K562 (cell line): ENCODE data around the gene FCGBP. TPM values are rescaled to one million over a fixed set of nuclear protein-coding genes. Genes with fewer than 3 reads are reported as not detected.

Experiments
- ATAC-seq: fragments of 200-7000 bp; cut with Tn5 transposase; 3 replicates; pipeline ENCODE4 v1.9.1; 2020; ENCODE audit warnings: moderate library complexity
- BruUV-seq: library from RNA; stranded (reverse); fragments of 400-500 nt; replicated peaks from 2 replicates; lab custom pipeline; 2021; lab: Mats Ljungman, UMichigan
- CTCF ChIA-PET: fragments of 300-600 bp; formaldehyde crosslinking; extraction: SDS; loops from one replicate; lab custom pipeline; 2021; ENCODE audit warnings: low intra/inter-chr PET ratio; lab: Yijun Ruan, JAX
- POLR2A ChIA-PET: fragments of 300-600, 350-650 bp; sonication (Branson Sonifier 250); formaldehyde crosslinking; extraction: SDS; loops from one replicate; lab custom pipeline; 2021; ENCODE audit warnings: antibody characterized with exemption, inconsistent platforms; lab: Yijun Ruan, JAX
- DNase-seq, 4 experiments: peaks; one replicate each; pipeline versions ENCODE4 v3.0.0 to v3.0.0-alpha.2; 2011 to 2018; ENCODE audit warnings: low spot score in 3 of 4, mixed read lengths in 3 of 4; ENCODE audit errors: extremely low read depth in 1 of 4
- FAIRE-seq: peaks from 2 replicates; lab custom pipeline; 2011; peaks lifted over from hg19 to GRCh38; lab: Jason Lieb, UNC
- H2AFZ ChIP-seq: 2 replicates; pipeline ENCODE4 v1.6.0; 2011; ENCODE audit warnings: low read depth, low read length, control low read depth, inconsistent platforms
- H3K27ac ChIP-seq: fragments of 200-600 bp; 3 replicates; pipeline ENCODE4 v1.8.0; 2011; ENCODE audit warnings: low read depth, mild to moderate bottlenecking, control low read depth, inconsistent platforms, low read length, moderate library complexity, mixed read lengths; ENCODE audit errors: extremely low read depth
- H3K27me3 ChIP-seq, 2 experiments: fragments of 300-600 bp in 1 of 2; 2 replicates in 1 of 2; 3 replicates in 1 of 2; pipeline versions ENCODE4 v1.6.0 to v1.8.0; 2011; ENCODE audit warnings: inconsistent platforms in 2 of 2, low read length in 2 of 2, mild to moderate bottlenecking in 1 of 2, mixed read lengths in 1 of 2, moderate library complexity in 1 of 2; ENCODE audit not compliant: control insufficient read depth in 2 of 2, insufficient read depth in 2 of 2
- H3K36me3 ChIP-seq: fragments of 300-600 bp; 3 replicates; pipeline ENCODE4 v1.8.0; 2011; ENCODE audit warnings: mild to moderate bottlenecking, low read length, inconsistent platforms; ENCODE audit not compliant: control insufficient read depth, insufficient read depth
- H3K4me1 ChIP-seq, 2 experiments: fragments of 200-600 bp in 1 of 2; replicated peaks in 1 of 2; 2 replicates in 1 of 2; 3 replicates in 1 of 2; pipeline versions ENCODE4 v1.5.1 to v1.8.0; 2011; ENCODE audit warnings: inconsistent platforms in 2 of 2, low read length in 2 of 2, mild to moderate bottlenecking in 1 of 2, mixed read lengths in 1 of 2, moderate library complexity in 1 of 2; ENCODE audit not compliant: control insufficient read depth in 2 of 2, insufficient read depth in 2 of 2
- H3K4me2 ChIP-seq: 2 replicates; pipeline ENCODE4 v1.6.1; 2011; ENCODE audit warnings: low read length, control low read depth, inconsistent platforms, mixed read lengths; ENCODE audit not compliant: insufficient read depth
- H3K4me3 ChIP-seq: fragments of 200-600 bp; sonication (generic), shearing (Covaris generic); 2 replicates; pipeline ENCODE4 v1.5.1; 2016; ENCODE audit warnings: control low read depth, inconsistent platforms
- H3K79me2 ChIP-seq: fragments of 200-600 bp; 3 replicates; pipeline ENCODE4 v1.8.0; 2011; ENCODE audit warnings: low read length, inconsistent platforms; ENCODE audit not compliant: control insufficient read depth, insufficient read depth
- H3K9ac ChIP-seq, 2 experiments: 2 replicates each; pipeline versions ENCODE4 v1.6.0 to v1.6.1; 2011; ENCODE audit warnings: low read depth in 2 of 2, low read length in 2 of 2, control low read depth in 1 of 2, inconsistent platforms in 1 of 2, mild to moderate bottlenecking in 1 of 2, mixed read lengths in 1 of 2; ENCODE audit not compliant: insufficient read depth in 1 of 2
- H3K9me1 ChIP-seq: one replicate; pipeline ENCODE4 v1.6.0; 2011; ENCODE audit warnings: inconsistent platforms, mild to moderate bottlenecking, low read length, moderate library complexity; ENCODE audit not compliant: control insufficient read depth, insufficient read depth
- H3K9me3 ChIP-seq: replicated peaks from 2 replicates; pipeline ENCODE4 v1.5.1; 2011; ENCODE audit warnings: low read depth, low read length, inconsistent platforms; ENCODE audit not compliant: control insufficient read depth, insufficient read depth
- H4K20me1 ChIP-seq: replicated peaks from 2 replicates; pipeline ENCODE4 v1.6.1; 2011; ENCODE audit warnings: low read length, inconsistent platforms, mixed read lengths; ENCODE audit not compliant: control insufficient read depth, insufficient read depth
- CREM ChIP-seq: IDR thresholded peaks from 2 replicates; pipeline ENCODE4 v1.6.1; 2014; ENCODE audit warnings: antibody characterized with exemption, low read depth
- DACH1 ChIP-seq: fragments of 450-650 bp; IDR thresholded peaks from 2 replicates; pipeline ENCODE4 v1.6.1; 2018; ENCODE audit not compliant: partially characterized antibody
- FOSL1 ChIP-seq: fragments of 200-800 bp; sonication (Bioruptor generic); conservative IDR thresholded peaks from 2 replicates; pipeline ENCODE4 v1.6.1; 2016; ENCODE audit warnings: missing genetic modification characterization, missing compliant biosample characterization
- GTF2E2 ChIP-seq: fragments of 200-800 bp; sonication (Bioruptor generic); IDR thresholded peaks from 2 replicates; pipeline ENCODE4 v1.6.1; 2016; ENCODE audit warnings: missing genetic modification characterization, missing compliant biosample characterization
- HDAC8 ChIP-seq: fragments of 450-650 bp; IDR thresholded peaks from 2 replicates; pipeline ENCODE4 v1.6.1; 2016; ENCODE audit warnings: mild to moderate bottlenecking, missing genetic modification characterization, moderate library complexity, missing compliant biosample characterization
- HMGN3 ChIP-seq: IDR thresholded peaks from 2 replicates; pipeline ENCODE4 v1.6.1; 2011; ENCODE audit warnings: borderline replicate concordance, low read depth, mild to moderate bottlenecking, mixed read lengths, low read length; ENCODE audit not compliant: insufficient read length; ENCODE audit errors: extremely low read depth
- KDM1A ChIP-seq, 2 experiments: fragments of 450-650 bp; IDR thresholded peaks; 2 replicates each; pipeline ENCODE4 v1.6.1; 2016; ENCODE audit warnings: mild to moderate bottlenecking in 2 of 2
- MAFK ChIP-seq: IDR thresholded peaks from 2 replicates; pipeline ENCODE4 v1.6.1; 2011; ENCODE audit warnings: low read length, improper control_type of control experiment
- NR4A1 ChIP-seq, 2 experiments: fragments of 250-450 bp in 1 of 2; fragments of 450-650 bp in 1 of 2; sonication (Bioruptor Pico) in 1 of 2; IDR thresholded peaks; 2 replicates each; pipeline versions ENCODE4 v1.4.0 to v1.6.1; 2016 to 2020; ENCODE audit warnings: mild to moderate bottlenecking in 2 of 2, missing compliant biosample characterization in 1 of 2, missing genetic modification characterization in 1 of 2, moderate library complexity in 1 of 2
- POLR2H ChIP-seq: IDR thresholded peaks from 2 replicates; pipeline ENCODE4 v1.6.1; 2016; ENCODE audit warnings: missing genetic modification characterization, low read depth, mild to moderate bottlenecking, control low read depth, missing compliant biosample characterization, moderate library complexity
- SIRT6 ChIP-seq: IDR thresholded peaks from one replicate; pipeline ENCODE4 v1.6.1; 2012; ENCODE audit warnings: low read depth, mild to moderate bottlenecking, control low read depth, inconsistent platforms, low read length, moderate library complexity
- SRSF7 ChIP-seq: fragments of 200-400 bp; formaldehyde crosslinking; optimal IDR thresholded peaks from 2 replicates; pipeline ENCODE3; 2017; ENCODE audit warnings: mild to moderate bottlenecking, low read depth, low read length
- ZC3H4 ChIP-seq: sonication (generic); formaldehyde crosslinking; IDR thresholded peaks from 2 replicates; pipeline ENCODE4 v1.9.0; 2021; ENCODE audit warnings: missing genetic modification reagents, borderline replicate concordance
- ZKSCAN1 ChIP-seq: fragments of 150-350 bp; IDR thresholded peaks from 2 replicates; pipeline ENCODE4 v1.6.1; 2016; ENCODE audit warnings: low read depth, low read length
- ZNF316 ChIP-seq: fragments of 450-650 bp; IDR thresholded peaks from 2 replicates; pipeline ENCODE4 v1.6.1; 2016
- ZNF584 ChIP-seq: fragments of 200-800 bp; sonication (Bioruptor generic); IDR thresholded peaks from 2 replicates; pipeline ENCODE4 v1.6.1; 2016; ENCODE audit warnings: low read depth, mild to moderate bottlenecking, missing genetic modification characterization, missing compliant biosample characterization
- ZNF695 ChIP-seq: fragments of 450-650 bp; formaldehyde crosslinking; IDR thresholded peaks from 2 replicates; pipeline ENCODE4 v1.4.0; 2020; ENCODE audit warnings: mild to moderate bottlenecking, moderate library complexity
- ZNF766 ChIP-seq: fragments of 200-800 bp; sonication (Bioruptor generic); conservative IDR thresholded peaks from 2 replicates; pipeline ENCODE4 v1.6.1; 2016; ENCODE audit warnings: missing genetic modification characterization, missing compliant biosample characterization
- WGBS: fragments of 100-300 bp; shearing (Covaris generic); methylation state at CpG from one replicate; pipeline ENCODE4 v1.1.6; 2016; ENCODE audit warnings: low coverage, mixed read lengths; ENCODE audit not compliant: insufficient coverage; ENCODE audit errors: missing lambda C conversion rate; 5-methylcytosine and 5-hydroxymethylcytosine counted together
- in situ Hi-C: fragments of 300-500 bp; cut with MboI; formaldehyde crosslinking; loops from 4 replicates; pipeline ENCODE4 v1.15.0; 2018; ENCODE audit warnings: inconsistent platforms, mixed read lengths
- intact Hi-C: fragments of 100-400 bp; cut with micrococcal nuclease; formaldehyde crosslinking; loops from 2 replicates; pipeline ENCODE4 v1.14.2; 2022
- polyA plus RNA-seq, 8 experiments: library from polyadenylated mRNA; depleted of rRNA in 4 of 8; stranded (reverse) in 5 of 8; unstranded in 3 of 8; fragments of >200 nt; fragmentation: Nextera tagmentation in 2 of 8; fragmentation: Illumina TruSeq in 1 of 8; extraction: Ambion mirVana in 2 of 8; extraction: Trizol in 1 of 8; gene quantifications; 2 replicates each; pipeline versions ENCODE4 v1.2.1 to v1.2.3, GENCODE V29; 2011 to 2014; ENCODE audit warnings: inconsistent platforms in 1 of 8, missing spikeins in 1 of 8
- total RNA-seq, 7 experiments: library from RNA; depleted of rRNA in 6 of 7; stranded (reverse); fragments of >200 nt in 6 of 7; fragmentation: Illumina TruSeq in 2 of 7; extraction: Trizol in 2 of 7; gene quantifications; 2 replicates each; pipeline versions ENCODE4 v1.2.1 to v1.2.3, GENCODE V29; 2011 to 2021; ENCODE audit warnings: low replicate concordance in 1 of 7
- TF ChIP-seq, protein P1 (sequence below): IDR thresholded peaks from 3 replicates; pipeline ENCODE4 v1.6.1; 2011; ENCODE audit warnings: borderline replicate concordance, mild to moderate bottlenecking; ENCODE audit not compliant: insufficient read length, insufficient read depth
- TF ChIP-seq, protein P2 (sequence below): fragments of 450-650 bp; conservative IDR thresholded peaks from 2 replicates; pipeline ENCODE4 v1.6.1; 2016; ENCODE audit warnings: missing genetic modification characterization, low read depth, mild to moderate bottlenecking, control low read depth, missing compliant biosample characterization

The FCGBP gene
- total and polyA plus RNA-seq, 9 of the 15 experiments (the other 6 are each of a cell fraction or from before 2014, with no cell fraction given): 0.01 to 1.5 (median 0.13) TPM; not detected in 4

DNA sequence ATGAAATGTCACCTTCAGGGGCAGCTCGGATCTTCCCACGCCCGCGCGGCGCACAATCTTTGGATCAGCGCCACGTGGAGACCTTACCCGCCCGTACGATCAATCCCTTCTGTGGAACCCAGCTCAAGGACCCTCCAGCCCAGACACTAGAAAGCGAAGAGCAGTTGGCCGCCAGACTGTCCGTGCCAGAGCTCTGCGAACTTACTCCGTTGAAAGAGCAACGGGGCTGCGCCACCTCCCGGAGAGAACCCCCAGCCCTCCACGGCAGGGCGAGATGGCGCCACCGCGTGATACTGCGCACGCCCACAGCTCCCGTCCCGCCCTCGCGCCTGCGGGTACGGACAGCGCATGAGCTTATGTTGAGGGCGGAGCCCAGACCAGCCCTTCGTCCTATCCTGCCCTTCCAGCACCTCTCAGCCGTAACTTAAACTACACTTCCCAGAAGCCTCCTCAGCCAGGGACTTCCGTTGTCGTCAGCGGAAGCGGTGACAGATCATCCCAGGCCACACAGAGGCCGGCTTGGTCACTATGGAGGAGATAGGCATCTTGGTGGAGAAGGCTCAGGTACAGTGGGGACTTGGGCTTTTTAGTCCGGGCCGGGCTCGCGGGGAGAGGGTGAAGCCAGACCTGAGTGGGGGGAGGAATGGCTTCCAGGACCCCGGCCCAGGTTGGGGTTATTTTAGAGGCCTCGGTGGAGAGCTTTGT lies 36.4 kb upstream of the FCGBP start, which contains the start of gene PSMC4 (continued):
- TF ChIP-seq NR4A1 (CRISPR knock-in tag; IDR thresholded peaks at IDR 0.05) (no peak), NR4A1 (tag; IDR thresholded peaks at IDR 0.05) (peak; percentile 62; the same call in 1 of the 2 replicates), CREM (peak; percentile 96), POLR2H (tag) (peak; percentile 61), ZNF316 (peak; percentile 43), DACH1 (no peak), ZNF766 (CRISPR knock-in tag) (0 out of 2 replicates have a peak, but pooled peaks have one; percentile 55), ZNF695 (no peak; the same call in 1 of the 2 replicates), KDM1A (IDR thresholded peaks at IDR 0.05) (no peak), HMGN3 (peak; percentile 61), FOSL1 (tag) (peak; percentile 50; the same call in 1 of the 2 replicates), SIRT6 (no peak), ZNF584 (no peak; the same call in 1 of the 2 replicates)

DNA sequence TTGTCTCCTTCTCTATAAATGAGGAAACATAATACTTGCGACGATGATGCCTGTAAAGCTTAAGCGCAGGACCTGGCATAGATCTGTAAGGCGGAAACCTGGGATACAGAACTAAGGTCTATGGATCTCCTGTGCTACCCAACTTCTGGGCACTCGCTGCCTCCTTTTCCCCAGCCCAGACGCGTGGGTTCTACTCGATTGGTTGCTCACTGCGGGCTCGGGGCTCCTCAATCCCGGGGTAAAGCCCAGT lies 35.9 kb upstream of the FCGBP start:
- Histone ChIP-seq H3K9ac (peak overlapping the region; percentile 94 to 97), H3K4me2 (peak overlapping the region; percentile 95), H3K27ac (peak overlapping the region; percentile 87), H3K27me3 (no peaks in the 10 kb centered on the region), H3K9me1 (no peaks in the 10 kb centered on the region), H4K20me1 (no peaks in the 10 kb centered on the region), H3K9me3 (no peaks in the 10 kb centered on the region), H3K36me3 (peaks cover 33% of the 10 kb centered on the region), H3K79me2 (peaks cover 38% of the 10 kb centered on the region), H3K4me1 (peaks cover 15 to 23% of the 10 kb centered on the region in 2 experiments), H2AFZ (peak overlapping the region; percentile 86), H3K4me3 (peak overlapping the region; percentile 84)
- peak in 1 of 4 experiments; percentile 17 for DNase-seq
- no peak; the same call in 1 of the 3 replicates for ATAC-seq
- WGBS: 0% methylated on average over 11 of the region's 11 CpGs
- CTCF ChIA-PET: no interaction called here
- no peak for FAIRE-seq
- POLR2A ChIA-PET: interaction anchor here (0.6 to 2.5 kb wide), 17 partner anchors 9 to 1183 kb away, joined by 3 to 23 read pairs (median 4); partner anchors contain the start of genes FCGBP, RPS16, SNRPA and ZNF546
- TSS peak; percentile 90 for BruUV-seq
- in situ Hi-C loops (no loop called here), intact Hi-C loops (no loop called here)
- TF ChIP-seq GTF2E2 (tag): peak; percentile 64
- TF ChIP-seq ZC3H4 (CRISPR knock-in tag): peak; percentile 77; the same call in 1 of the 2 replicates
- TF ChIP-seq MAFK: no peak
- peak; percentile 3; the same call in 1 of the 2 replicates for TF ChIP-seq ZKSCAN1
- TF ChIP-seq SRSF7: no peak
- TF ChIP-seq, protein P1, sequence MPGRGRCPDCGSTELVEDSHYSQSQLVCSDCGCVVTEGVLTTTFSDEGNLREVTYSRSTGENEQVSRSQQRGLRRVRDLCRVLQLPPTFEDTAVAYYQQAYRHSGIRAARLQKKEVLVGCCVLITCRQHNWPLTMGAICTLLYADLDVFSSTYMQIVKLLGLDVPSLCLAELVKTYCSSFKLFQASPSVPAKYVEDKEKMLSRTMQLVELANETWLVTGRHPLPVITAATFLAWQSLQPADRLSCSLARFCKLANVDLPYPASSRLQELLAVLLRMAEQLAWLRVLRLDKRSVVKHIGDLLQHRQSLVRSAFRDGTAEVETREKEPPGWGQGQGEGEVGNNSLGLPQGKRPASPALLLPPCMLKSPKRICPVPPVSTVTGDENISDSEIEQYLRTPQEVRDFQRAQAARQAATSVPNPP: no peak
- TF ChIP-seq HDAC8: peak; percentile 80; the same call in 1 of the 2 replicates
- TF ChIP-seq, protein P2, sequence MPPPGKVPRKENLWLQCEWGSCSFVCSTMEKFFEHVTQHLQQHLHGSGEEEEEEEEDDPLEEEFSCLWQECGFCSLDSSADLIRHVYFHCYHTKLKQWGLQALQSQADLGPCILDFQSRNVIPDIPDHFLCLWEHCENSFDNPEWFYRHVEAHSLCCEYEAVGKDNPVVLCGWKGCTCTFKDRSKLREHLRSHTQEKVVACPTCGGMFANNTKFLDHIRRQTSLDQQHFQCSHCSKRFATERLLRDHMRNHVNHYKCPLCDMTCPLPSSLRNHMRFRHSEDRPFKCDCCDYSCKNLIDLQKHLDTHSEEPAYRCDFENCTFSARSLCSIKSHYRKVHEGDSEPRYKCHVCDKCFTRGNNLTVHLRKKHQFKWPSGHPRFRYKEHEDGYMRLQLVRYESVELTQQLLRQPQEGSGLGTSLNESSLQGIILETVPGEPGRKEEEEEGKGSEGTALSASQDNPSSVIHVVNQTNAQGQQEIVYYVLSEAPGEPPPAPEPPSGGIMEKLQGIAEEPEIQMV: no peak
